Activated CD4-positive, alpha-beta memory T cell treated with anti-CD3 and anti-CD28 coated beads, Interleukin-2, amount 10 ng/mL, durations not matched to agents 7 days and 5 days (primary cell): ENCODE results near the gene PCDH19. TPM values are rescaled to one million over a fixed set of nuclear protein-coding genes. Genes with fewer than 3 reads are reported as not detected.

Source experiments
- CTCF ChIA-PET: fragments of 350-600 bp; sonication (Branson Sonifier 250); formaldehyde crosslinking; loops from one replicate; lab custom pipeline; 2021; ENCODE audit warnings: antibody characterized with exemption, inconsistent platforms; lab: Charles Lee
- POLR2A ChIA-PET: fragments of 350-600 bp; sonication (Branson Sonifier 250); formaldehyde crosslinking; loops from one replicate; lab custom pipeline; 2021; ENCODE audit warnings: antibody characterized with exemption; lab: Charles Lee
- DNase-seq: peaks from one replicate; pipeline ENCODE4 v3.0.0-alpha.2; 2020
- H3K27ac Mint-ChIP-seq: one replicate; pipeline ENCODE4 v1.8.0; 2021; ENCODE audit warnings: mild to moderate bottlenecking, mixed read lengths
- H3K27me3 Mint-ChIP-seq: one replicate; pipeline ENCODE4 v1.8.0; 2021; ENCODE audit warnings: mixed read lengths
- H3K36me3 Mint-ChIP-seq: one replicate; pipeline ENCODE4 v1.8.0; 2021; ENCODE audit warnings: low read depth, mixed read lengths
- H3K4me1 Mint-ChIP-seq: one replicate; pipeline ENCODE4 v1.8.0; 2021; ENCODE audit warnings: mixed read lengths
- H3K4me3 Mint-ChIP-seq: one replicate; pipeline ENCODE4 v1.8.0; 2021; ENCODE audit warnings: mild to moderate bottlenecking, mixed read lengths
- H3K9me3 Mint-ChIP-seq: one replicate; pipeline ENCODE4 v1.8.0; 2021; ENCODE audit warnings: mixed read lengths
- total RNA-seq, 2 experiments: library from RNA; stranded (reverse); gene quantifications; one replicate each; pipeline ENCODE4 v1.2.3, GENCODE V29; 2021

PCDH19 gene
- total RNA-seq, 2 experiments from 2014 or later: not detected

DNA sequence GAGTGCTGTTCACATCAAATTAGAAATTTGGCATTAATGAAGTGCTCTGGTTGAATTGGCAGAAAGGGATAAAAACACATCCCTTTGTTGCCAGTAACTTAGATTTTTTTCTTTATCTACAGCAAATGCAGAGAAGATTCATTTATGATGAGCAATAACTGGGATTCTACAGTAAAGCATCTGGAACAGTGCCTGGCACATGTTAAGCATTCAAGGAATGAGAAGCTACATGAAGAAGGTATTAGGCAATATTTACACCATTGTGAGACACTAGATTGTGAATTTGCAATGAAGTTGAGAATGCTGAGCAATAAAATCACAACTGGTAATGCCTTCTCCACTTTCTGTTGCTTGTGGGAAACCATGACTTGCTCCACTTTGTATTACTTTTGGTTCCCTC is 33.5 kb downstream of the PCDH19 start:
- H3K9me3 Mint-ChIP-seq: no peaks in the 10 kb centered on the region
- no peaks in the 10 kb centered on the region for H3K4me1 Mint-ChIP-seq
- CTCF ChIA-PET: no interaction called here
- no peak overlapping the region for H3K4me3 Mint-ChIP-seq
- POLR2A ChIA-PET: no interaction called here
- no peaks in the 10 kb centered on the region for H3K27me3 Mint-ChIP-seq
- H3K36me3 Mint-ChIP-seq: no peaks in the 10 kb centered on the region
- DNase-seq: no peak
- no peak overlapping the region for H3K27ac Mint-ChIP-seq

DNA sequence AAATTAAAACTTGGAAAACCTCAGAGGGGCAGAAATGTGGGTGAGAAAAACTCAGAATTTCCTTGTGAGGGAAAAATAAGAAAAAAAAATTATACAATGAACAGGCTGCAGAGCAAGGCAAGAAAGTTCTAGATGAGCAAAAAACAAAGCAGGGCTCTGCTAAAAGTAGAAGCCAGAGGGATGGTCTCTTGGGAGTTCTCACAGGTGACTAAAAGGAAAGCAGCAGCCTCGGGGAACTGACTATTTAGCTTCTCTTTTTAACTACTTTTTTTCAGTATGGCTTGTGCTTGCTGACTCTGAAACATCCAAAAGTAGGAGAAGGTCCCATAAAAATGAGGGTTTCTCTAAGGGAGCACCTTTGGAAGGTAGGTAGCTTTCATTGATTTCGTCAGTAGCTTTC is 36.4 kb downstream of the PCDH19 start:
- POLR2A ChIA-PET: no interaction called here
- Mint-ChIP-seq H3K36me3 (no peaks in the 10 kb centered on the region), H3K9me3 (no peaks in the 10 kb centered on the region), H3K4me1 (no peaks in the 10 kb centered on the region), H3K4me3 (no peak overlapping the region), H3K27me3 (no peaks in the 10 kb centered on the region), H3K27ac (no peak overlapping the region)
- DNase-seq: no peak
- CTCF ChIA-PET: interaction anchor here (0.6 kb wide), 1 partner anchor 39 kb away, joined by 3 read pairs; no protein-coding TSS in a partner anchor

DNA sequence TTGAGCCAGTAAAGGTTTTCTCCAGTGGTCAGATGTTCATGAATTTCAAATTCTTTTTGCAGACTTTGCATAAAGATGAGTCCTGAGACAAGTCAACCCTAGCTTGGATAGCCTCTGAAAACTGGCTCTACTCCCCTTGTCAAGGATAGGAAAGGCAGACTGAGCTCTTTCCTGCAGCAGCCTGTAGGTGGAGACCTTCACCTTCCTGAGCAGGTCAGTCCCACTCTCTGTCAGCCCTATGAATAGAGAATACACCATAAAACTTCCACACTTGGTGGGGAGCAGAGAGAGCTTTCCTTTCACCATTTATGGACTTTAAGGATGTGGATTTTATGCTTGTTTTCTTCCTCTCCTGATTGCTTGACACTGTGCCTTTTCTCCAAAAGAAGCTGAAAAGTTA is 41.9 kb downstream of the PCDH19 start:
- Mint-ChIP-seq H3K27ac (no peak overlapping the region), H3K4me3 (no peak overlapping the region), H3K9me3 (no peaks in the 10 kb centered on the region), H3K36me3 (no peaks in the 10 kb centered on the region), H3K27me3 (no peaks in the 10 kb centered on the region), H3K4me1 (no peaks in the 10 kb centered on the region)
- ChIA-PET CTCF (interaction anchor here (1.1 kb wide), 1 partner anchor 11 kb away, joined by 4 read pairs; no protein-coding TSS in a partner anchor), POLR2A (no interaction called here)
- DNase-seq: no peak

DNA sequence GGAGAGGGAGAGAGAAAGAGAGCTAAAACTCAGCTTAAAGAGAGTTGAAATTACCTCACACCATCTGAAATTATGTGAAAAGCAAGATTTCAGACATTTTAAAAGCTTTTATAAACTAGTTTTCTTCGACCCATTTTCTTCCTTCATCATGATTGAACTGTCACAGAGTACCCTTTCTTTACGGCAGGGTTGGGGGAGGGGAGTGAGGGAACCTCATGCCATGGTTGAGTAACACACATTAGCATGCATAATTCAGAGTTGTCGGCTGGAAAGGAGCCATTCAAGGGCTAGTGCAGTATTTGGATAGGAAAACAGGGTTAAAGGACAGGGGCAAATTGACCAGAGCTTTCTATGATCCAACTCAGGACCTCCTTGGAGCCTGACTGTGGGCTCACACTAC is 46.2 kb downstream of the PCDH19 start:
- no peak for DNase-seq
- H3K27me3 Mint-ChIP-seq: no peaks in the 10 kb centered on the region
- no peaks in the 10 kb centered on the region for H3K9me3 Mint-ChIP-seq
- no peak overlapping the region for H3K27ac Mint-ChIP-seq
- ChIA-PET CTCF (no interaction called here), POLR2A (no interaction called here)
- H3K36me3 Mint-ChIP-seq: no peaks in the 10 kb centered on the region
- H3K4me3 Mint-ChIP-seq: no peak overlapping the region
- H3K4me1 Mint-ChIP-seq: no peaks in the 10 kb centered on the region

DNA sequence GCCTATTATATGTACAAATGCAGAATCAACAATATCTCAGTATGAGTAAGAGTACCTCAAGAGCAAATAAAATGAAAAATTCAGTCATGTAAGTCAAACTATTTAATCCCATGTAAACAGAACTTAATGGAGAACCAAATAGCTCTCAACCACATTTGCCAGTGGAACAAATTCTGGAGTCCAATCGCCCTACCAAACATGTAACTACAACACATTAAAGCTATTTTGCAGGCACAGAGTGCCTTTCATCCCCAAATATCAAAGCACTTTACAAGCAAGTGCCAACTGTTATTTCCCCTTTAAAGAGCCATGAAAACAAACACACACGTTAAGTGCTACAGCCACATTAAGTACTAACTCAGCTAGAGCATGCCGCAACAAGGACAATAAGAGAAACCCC is 51.3 kb downstream of the PCDH19 start:
- H3K4me3 Mint-ChIP-seq: no peak overlapping the region
- no peaks in the 10 kb centered on the region for H3K4me1 Mint-ChIP-seq
- H3K27me3 Mint-ChIP-seq: no peaks in the 10 kb centered on the region
- H3K9me3 Mint-ChIP-seq: no peaks in the 10 kb centered on the region
- CTCF ChIA-PET: no interaction called here
- no peaks in the 10 kb centered on the region for H3K36me3 Mint-ChIP-seq
- no peak overlapping the region for H3K27ac Mint-ChIP-seq
- POLR2A ChIA-PET: no interaction called here
- DNase-seq: no peak

DNA sequence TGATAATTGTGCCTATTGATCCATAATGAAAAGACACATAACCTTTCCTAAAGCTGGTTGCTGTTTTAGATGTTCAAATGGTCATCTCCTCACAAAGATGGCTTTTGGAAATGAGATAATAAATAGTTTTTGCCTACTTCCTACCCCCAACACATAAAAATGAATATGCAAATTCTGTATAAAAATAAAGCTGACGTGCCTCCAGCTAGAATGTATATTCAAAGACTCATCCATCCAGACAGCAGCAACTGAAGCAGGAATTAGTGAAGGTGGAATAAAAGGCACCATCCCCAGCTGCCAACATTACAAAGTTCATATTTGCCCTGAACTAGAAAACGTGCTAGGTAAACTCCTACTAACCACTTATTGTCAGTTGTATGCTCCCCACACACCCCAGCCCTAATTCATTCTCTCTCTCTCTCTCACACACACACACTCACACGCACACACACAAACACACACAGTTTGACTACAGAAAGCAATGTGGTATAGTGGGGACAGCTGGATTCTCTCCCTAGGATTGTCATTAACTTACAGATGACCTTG is 53.6 kb downstream of the PCDH19 start:
- Mint-ChIP-seq H3K4me3 (no peak overlapping the region), H3K4me1 (no peaks in the 10 kb centered on the region), H3K9me3 (no peaks in the 10 kb centered on the region), H3K27ac (no peak overlapping the region), H3K36me3 (no peaks in the 10 kb centered on the region), H3K27me3 (no peaks in the 10 kb centered on the region)
- no peak for DNase-seq
- ChIA-PET POLR2A (no interaction called here), CTCF (no interaction called here)

DNA sequence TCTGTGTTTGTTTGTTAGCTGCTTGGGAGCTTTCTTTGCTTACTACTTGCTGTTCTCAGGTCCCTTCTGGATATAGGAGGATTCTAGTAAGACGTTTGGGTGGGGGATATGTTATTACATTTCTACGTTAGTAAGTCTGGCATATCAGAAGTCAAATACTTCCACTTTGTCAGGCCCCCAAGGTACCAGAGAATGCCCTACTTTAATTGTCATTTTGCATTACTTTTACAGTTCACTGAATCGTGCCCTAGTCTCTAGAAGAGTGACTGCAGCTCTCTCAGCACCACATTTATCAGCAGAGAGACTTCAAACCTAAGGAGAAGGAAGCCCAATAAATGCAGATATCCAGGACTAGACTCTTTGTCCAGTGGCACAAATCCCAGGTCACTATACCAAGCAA is 54.4 kb downstream of the PCDH19 start:
- Mint-ChIP-seq H3K4me1 (no peaks in the 10 kb centered on the region), H3K36me3 (no peaks in the 10 kb centered on the region), H3K27ac (no peak overlapping the region), H3K4me3 (no peak overlapping the region), H3K9me3 (no peaks in the 10 kb centered on the region), H3K27me3 (no peaks in the 10 kb centered on the region)
- CTCF ChIA-PET: no interaction called here
- DNase-seq: no peak
- POLR2A ChIA-PET: no interaction called here

DNA sequence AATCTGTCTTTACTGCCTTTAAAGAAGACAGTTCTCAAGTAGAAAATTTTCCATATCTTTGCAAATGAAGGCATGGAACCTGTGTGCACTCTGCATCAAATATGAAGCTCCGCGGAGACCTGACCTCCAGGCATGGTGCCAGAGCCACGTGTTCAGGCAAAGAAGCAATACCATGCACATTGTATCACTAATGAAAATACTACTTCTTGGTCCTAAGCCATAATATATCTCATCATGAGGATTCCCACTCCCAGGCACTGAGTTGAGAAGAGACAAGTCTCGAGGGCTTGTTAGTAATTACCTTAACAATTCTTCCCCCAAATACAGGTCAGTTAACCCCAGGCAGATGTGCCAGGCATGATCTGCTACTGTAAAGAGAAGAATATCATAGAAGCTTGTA is 56.7 kb downstream of the PCDH19 start:
- Mint-ChIP-seq H3K27me3 (no peaks in the 10 kb centered on the region), H3K27ac (no peak overlapping the region), H3K4me1 (no peaks in the 10 kb centered on the region), H3K9me3 (no peaks in the 10 kb centered on the region), H3K4me3 (no peak overlapping the region), H3K36me3 (no peaks in the 10 kb centered on the region)
- no peak for DNase-seq
- POLR2A ChIA-PET: no interaction called here
- CTCF ChIA-PET: no interaction called here

DNA sequence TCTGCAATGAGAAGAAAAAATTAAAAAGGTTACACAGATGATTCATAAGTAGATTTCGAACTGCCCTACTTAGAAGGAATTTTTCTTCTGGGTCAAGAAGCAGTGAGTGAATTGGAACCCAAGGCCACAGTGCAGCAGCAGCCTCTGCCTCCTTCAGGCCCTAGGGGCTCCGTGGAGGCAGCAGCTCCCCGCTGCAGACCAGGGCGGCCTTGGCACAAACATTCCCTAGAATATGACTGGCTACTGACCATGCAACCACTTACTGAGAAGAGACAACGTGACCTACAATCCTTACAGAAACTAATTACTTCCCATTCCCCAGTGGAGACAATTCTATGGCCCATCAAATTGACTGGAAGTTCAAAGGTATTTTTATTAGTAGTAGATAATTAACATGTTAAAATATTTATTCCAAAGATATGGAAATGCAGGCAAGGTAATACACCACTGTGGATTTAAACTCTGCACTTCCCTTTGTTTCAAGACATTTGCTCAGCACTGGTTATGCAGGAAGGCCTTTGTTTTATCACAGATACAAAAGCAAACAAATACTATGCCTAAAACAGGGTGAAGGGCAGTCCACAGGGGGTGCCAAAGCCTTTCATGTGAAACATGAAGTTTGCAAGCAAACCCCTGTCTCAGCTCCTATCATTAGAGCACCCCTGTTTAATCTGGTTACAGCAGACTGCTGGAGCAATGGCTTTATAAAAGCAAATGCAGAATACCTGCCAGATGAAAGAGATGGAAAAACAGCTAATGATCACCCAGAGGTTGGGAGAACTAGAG is 59.2 kb downstream of the PCDH19 start:
- ChIA-PET POLR2A (no interaction called here), CTCF (no interaction called here)
- H3K4me3 Mint-ChIP-seq: no peak overlapping the region
- H3K27me3 Mint-ChIP-seq: no peaks in the 10 kb centered on the region
- H3K4me1 Mint-ChIP-seq: no peaks in the 10 kb centered on the region
- H3K9me3 Mint-ChIP-seq: no peaks in the 10 kb centered on the region
- no peak overlapping the region for H3K27ac Mint-ChIP-seq
- no peak for DNase-seq
- H3K36me3 Mint-ChIP-seq: no peaks in the 10 kb centered on the region

DNA sequence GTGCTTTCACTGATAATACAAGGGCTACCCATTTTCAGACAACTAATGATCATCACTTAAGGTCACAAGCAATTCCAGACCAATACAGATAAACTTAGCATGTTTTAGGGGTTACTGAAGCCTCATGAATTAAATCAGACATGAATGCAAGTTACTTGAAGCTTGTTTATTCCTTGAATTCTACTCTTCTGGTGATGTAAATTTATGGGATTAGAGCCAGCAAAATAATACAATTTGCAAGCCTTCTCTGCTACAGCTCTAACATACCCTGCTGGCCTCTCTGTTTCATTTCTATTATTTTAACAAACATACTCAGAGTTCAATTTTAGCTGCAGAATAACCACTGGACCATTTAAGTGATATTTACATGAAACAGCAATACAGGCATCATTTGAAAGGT is 60.7 kb downstream of the PCDH19 start:
- Mint-ChIP-seq H3K4me1 (no peaks in the 10 kb centered on the region), H3K9me3 (no peaks in the 10 kb centered on the region), H3K27me3 (no peaks in the 10 kb centered on the region), H3K4me3 (no peak overlapping the region), H3K27ac (no peak overlapping the region), H3K36me3 (no peaks in the 10 kb centered on the region)
- ChIA-PET POLR2A (no interaction called here), CTCF (no interaction called here)
- no peak for DNase-seq

DNA sequence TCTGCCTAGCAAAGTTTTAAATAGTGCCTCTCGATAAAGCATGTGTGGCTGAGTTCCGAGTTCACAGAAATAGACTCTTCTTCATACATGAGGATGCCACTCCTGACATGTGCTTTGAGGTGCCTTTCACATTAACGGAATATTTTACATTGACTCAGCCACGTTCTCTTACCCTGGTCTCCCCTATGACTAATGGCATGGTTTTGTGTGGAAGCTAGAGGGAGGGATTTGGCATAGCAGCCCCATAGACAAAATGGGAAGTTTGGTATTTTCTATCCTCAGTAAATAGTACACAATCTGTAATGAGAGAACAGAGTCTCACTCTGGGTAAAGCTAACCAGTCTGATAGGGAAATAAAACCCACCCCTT is 68.9 kb downstream of the PCDH19 start:
- Mint-ChIP-seq H3K27me3 (no peaks in the 10 kb centered on the region), H3K9me3 (no peaks in the 10 kb centered on the region), H3K4me3 (no peak overlapping the region), H3K4me1 (no peaks in the 10 kb centered on the region), H3K36me3 (no peaks in the 10 kb centered on the region), H3K27ac (no peak overlapping the region)
- ChIA-PET CTCF (no interaction called here), POLR2A (no interaction called here)
- DNase-seq: no peak

DNA sequence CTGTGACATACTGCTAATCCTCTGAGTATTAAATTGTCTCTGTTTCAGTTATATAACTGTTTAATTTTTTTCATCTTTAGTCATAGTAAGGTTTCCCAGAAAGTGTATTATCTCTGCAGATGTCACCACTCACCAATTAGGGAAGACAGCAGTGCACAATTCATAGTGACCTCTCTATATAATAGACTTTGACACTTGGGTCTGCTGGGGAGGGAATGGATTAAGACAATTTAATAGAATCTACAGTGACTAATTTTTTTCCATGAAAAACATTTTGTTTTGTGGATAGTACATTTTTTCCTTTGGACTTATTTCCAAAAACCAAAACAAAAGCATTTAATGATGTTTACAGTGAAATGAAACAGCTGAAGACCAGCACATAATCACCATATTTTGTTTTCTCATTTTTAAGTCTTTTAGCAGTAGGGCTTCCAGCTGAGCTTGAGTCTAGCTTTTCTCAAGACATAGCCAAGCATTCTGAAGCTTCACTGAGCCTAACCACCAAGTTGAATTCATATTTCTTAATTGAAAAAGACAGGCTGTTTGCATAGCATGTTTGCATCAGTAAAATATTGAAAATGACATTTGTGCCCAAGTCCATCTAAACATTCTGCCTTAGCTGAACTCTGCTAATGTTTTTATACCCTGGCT is 69.5 kb downstream of the PCDH19 start:
- ChIA-PET CTCF (no interaction called here), POLR2A (no interaction called here)
- Mint-ChIP-seq H3K36me3 (no peaks in the 10 kb centered on the region), H3K9me3 (no peaks in the 10 kb centered on the region), H3K4me1 (no peaks in the 10 kb centered on the region), H3K27me3 (no peaks in the 10 kb centered on the region), H3K27ac (no peak overlapping the region), H3K4me3 (no peak overlapping the region)
- no peak for DNase-seq

DNA sequence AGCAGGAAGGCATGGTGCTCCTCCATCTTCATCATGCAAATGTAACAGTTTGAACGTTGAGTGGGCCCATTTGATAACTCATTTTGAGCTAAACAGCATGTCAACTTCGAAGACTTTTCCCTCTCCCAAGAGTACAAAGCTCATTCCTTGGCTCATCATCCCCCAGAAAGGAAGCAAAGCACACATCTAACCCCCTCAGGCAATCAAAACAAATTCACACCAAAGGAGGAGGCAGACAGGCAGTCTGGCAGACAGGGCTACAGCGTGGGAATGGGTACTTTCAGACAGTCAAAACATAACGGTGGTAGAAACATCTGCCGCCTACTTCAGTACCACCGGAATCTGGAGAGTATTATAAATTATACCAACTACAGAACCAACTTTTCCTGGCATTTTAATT is 81.7 kb downstream of the PCDH19 start:
- no peaks in the 10 kb centered on the region for H3K27me3 Mint-ChIP-seq
- H3K4me3 Mint-ChIP-seq: no peak overlapping the region
- no peaks in the 10 kb centered on the region for H3K4me1 Mint-ChIP-seq
- no peak overlapping the region for H3K27ac Mint-ChIP-seq
- no peak for DNase-seq
- POLR2A ChIA-PET: no interaction called here
- H3K36me3 Mint-ChIP-seq: no peaks in the 10 kb centered on the region
- H3K9me3 Mint-ChIP-seq: no peaks in the 10 kb centered on the region
- CTCF ChIA-PET: no interaction called here

DNA sequence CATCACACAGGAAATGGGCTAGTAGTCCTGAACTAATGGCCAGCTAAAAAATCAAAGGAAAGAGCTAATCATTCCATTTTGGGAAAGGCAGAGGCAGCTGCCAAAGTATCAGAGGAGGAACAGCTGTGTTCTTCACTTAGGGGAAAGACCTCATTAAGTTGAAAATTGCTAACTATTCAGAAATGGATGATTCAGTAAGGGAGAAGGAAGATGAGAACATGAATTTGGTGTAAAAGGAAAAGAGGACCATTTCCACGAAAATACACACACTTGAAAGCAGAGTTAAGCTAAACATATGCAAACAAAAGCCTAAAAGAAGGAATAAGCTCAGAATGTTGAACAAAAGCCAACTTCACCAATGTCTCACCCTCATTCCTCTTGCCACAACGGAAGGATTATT is 90.4 kb downstream of the PCDH19 start:
- Mint-ChIP-seq H3K27me3 (no peaks in the 10 kb centered on the region), H3K27ac (no peak overlapping the region), H3K36me3 (no peaks in the 10 kb centered on the region), H3K4me1 (no peaks in the 10 kb centered on the region), H3K4me3 (no peak overlapping the region), H3K9me3 (no peaks in the 10 kb centered on the region)
- CTCF ChIA-PET: no interaction called here
- POLR2A ChIA-PET: no interaction called here
- DNase-seq: no peak
